BE2C (cell line): Measurements from ENCODE around the gene CLCNKB.

ENCODE experiments used
- DNase-seq: peaks from one replicate; pipeline ENCODE4 v3.0.0-alpha.2; 2020
- H3K27me3 ChIP-seq: fragments of 250-450 bp; sonication (Bioruptor Pico); 2 replicates; pipeline ENCODE4 v1.5.1; 2020; ENCODE audit warnings: mild to moderate bottlenecking
- H3K36me3 ChIP-seq: fragments of 250-450 bp; sonication (Bioruptor Pico); 2 replicates; pipeline ENCODE4 v1.5.1; 2020; ENCODE audit warnings: mild to moderate bottlenecking
- H3K4me1 ChIP-seq: fragments of 250-450 bp; sonication (Bioruptor Pico); 2 replicates; pipeline ENCODE4 v1.5.1; 2020
- H3K4me3 ChIP-seq: 2 replicates; pipeline ENCODE4 v1.5.1; 2011; ENCODE audit warnings: low read depth, low read length
- H3K9me3 ChIP-seq: fragments of 250-450 bp; sonication (Bioruptor Pico); 2 replicates; pipeline ENCODE4 v1.5.1; 2020
- CTCF ChIP-seq: IDR thresholded peaks from 2 replicates; pipeline ENCODE4 v1.5.1; 2012; ENCODE audit warnings: mild to moderate bottlenecking, low read depth, low read length

CLCNKB gene

GRCh38 chr1:16099412-16099811, 55.8 kb downstream of the CLCNKB start:
- no peaks in the 10 kb centered on the region for H3K36me3 ChIP-seq
- H3K9me3 ChIP-seq: no peaks in the 10 kb centered on the region
- H3K4me1 ChIP-seq: no peaks in the 10 kb centered on the region
- no peak for TF ChIP-seq CTCF
- no peak overlapping the region for H3K4me3 ChIP-seq
- no peaks in the 10 kb centered on the region for H3K27me3 ChIP-seq
- no peak for DNase-seq

GRCh38 chr1:16101623-16102022, 58.0 kb downstream of the CLCNKB start:
- TF ChIP-seq CTCF: no peak
- no peak for DNase-seq
- Histone ChIP-seq H3K9me3 (no peaks in the 10 kb centered on the region), H3K4me1 (no peaks in the 10 kb centered on the region), H3K4me3 (no peak overlapping the region), H3K36me3 (no peaks in the 10 kb centered on the region), H3K27me3 (no peaks in the 10 kb centered on the region)
